Measurements from ENCODE around the gene TIMP1. TPM values are rescaled to one million over a fixed set of nuclear protein-coding genes. Genes with fewer than 3 reads are reported as not detected.

Gene TIMP1
- total and polyA plus RNA-seq, 2 of the 13 experiments (the other 11 are each of a cell fraction or from before 2014, with no cell fraction given) = 12.3 to 45.8 TPM

GRCh38 chrX:47629419-47630200 lies 47.4 kb downstream of the TIMP1 start, which contains the start of gene CFP:
TSS of gene CFP (minus strand) at chrX:47629930. CDS start at chrX:47629844, 86 bp downstream.
- no peak for ATAC-seq
- in situ Hi-C loops (cut with HindIII; ENCODE audit: extremely low pct_ligation_motif_present, low pct_unique_long_range_greater_than_20kb) = no loop called here

More at GRCh38 chrX:47629419-47630200, 47.4 kb downstream of the TIMP1 start, which contains the start of gene CFP:
- POLR2A ChIA-PET = no interaction called here
- Histone ChIP-seq H3K36me3 (replicated peaks in 1 of 2; ENCODE audit: control insufficient read depth in 1 of 2, insufficient read depth in 2 of 2, low read length in 2 of 2) (no peaks in the 10 kb centered on the region), H3K9ac (ENCODE audit: insufficient read depth, low read depth, low read length) (no peak within 1 kb of the TSS), H2AFZ (ENCODE audit: low read length) (no peak within 1 kb of the TSS), H3K27ac (ENCODE audit: extremely low read length, insufficient read depth, low read length) (no peak within 1 kb of the TSS), H3K9me3 (ENCODE audit: low read length) (no peaks in the 10 kb centered on the region), H3K79me2 (ENCODE audit: insufficient read depth, low read length) (no peaks in the 10 kb centered on the region), H3K4me2 (ENCODE audit: low read depth, low read length) (no peak within 1 kb of the TSS), H3K4me3 (replicated peaks in 1 of 3; ENCODE audit: insufficient read depth in 1 of 3, low read depth in 2 of 3, low read length in 3 of 3) (no peak within 1 kb of the TSS), H4K20me1 (ENCODE audit: insufficient read depth, low read length) (no peaks in the 10 kb centered on the region), H3K4me1 (ENCODE audit: insufficient read depth, low read length) (no peaks in the 10 kb centered on the region), H3K27me3 (ENCODE audit: control insufficient read depth in 1 of 2, insufficient read depth in 2 of 2, low read length in 2 of 2) (peaks cover 0 to 4% of the 10 kb centered on the region in 2 experiments; a peak in 1 of 5 replicates)
- TF ChIP-seq CENPT (CRISPR knock-in tag; IDR thresholded peaks at IDR 0.05; ENCODE audit: low read depth) (no peak), ZNF33B (CRISPR knock-in tag; IDR thresholded peaks at IDR 0.05) (no peak), ZNF138 (CRISPR knock-in tag; IDR thresholded peaks at IDR 0.05; ENCODE audit: low read depth) (no peak), ZNF124 (CRISPR knock-in tag; IDR thresholded peaks at IDR 0.05) (no peak), ZNF615 (CRISPR knock-in tag; IDR thresholded peaks at IDR 0.05; ENCODE audit: borderline replicate concordance) (no peak), ZNF644 (CRISPR knock-in tag; IDR thresholded peaks at IDR 0.05; ENCODE audit: low read depth) (no peak), HNF1B (CRISPR knock-in tag; IDR thresholded peaks at IDR 0.05) (no peak), PREB (CRISPR knock-in tag; IDR thresholded peaks at IDR 0.05) (no peak), ZNF414 (CRISPR knock-in tag; IDR thresholded peaks at IDR 0.05) (no peak), JUND (CRISPR knock-in tag; IDR thresholded peaks at IDR 0.05) (no peak)
- no TSS peak for BruUV-seq (replicated peaks)
- WGBS (ENCODE audit: low lambda C conversion rate) = 80% methylated on average over 4 of the region's 14 CpGs
- no peak for DNase-seq (ENCODE audit: low spot score)
- FAIRE-seq = no peak
- intact Hi-C loops (cut with micrococcal nuclease; ENCODE audit: unreplicated experiment) = no loop called here
- CTCF ChIA-PET (ENCODE audit: low intra/inter-chr PET ratio, low total read pairs) = no interaction called here

All from HepG2 (cell line).